ENCODE data around the gene UVSSA.
"Not testable (repeated sequence)": the region's sequence is repeated elsewhere in the genome, so short reads cannot be mapped to it uniquely, and the experiment has no call there.

The UVSSA gene

DNA sequence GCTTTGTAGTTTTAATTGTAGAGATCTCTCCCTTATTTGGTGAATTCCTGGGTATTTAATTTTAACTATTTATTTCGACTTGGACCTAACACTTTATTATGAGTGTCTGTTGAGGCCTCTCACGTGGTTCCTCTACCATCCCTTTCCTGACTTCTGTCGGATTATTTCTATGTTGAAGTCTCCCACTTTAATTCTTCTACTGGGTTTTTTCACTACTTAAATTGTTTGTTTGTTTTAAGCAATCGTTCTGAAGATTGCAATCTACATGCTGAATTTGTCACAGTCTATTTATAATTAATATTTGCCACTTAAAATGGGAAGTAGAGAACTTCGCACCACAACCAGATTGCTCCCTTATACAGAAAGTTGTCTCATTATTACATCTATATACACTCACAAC lies 80.0 kb downstream of the UVSSA start:
- Histone ChIP-seq H3K9me3 (ENCODE audit: low read length) (no peaks in the 10 kb centered on the region), H3K36me3 (ENCODE audit: insufficient read depth, low read length) (no peaks in the 10 kb centered on the region), H3K9ac (ENCODE audit: low read length) (no peak overlapping the region), H3K4me3 (ENCODE audit: low read depth in 1 of 2, low read length in 2 of 2) (no peak overlapping the region), H3K27me3 (ENCODE audit: control insufficient read depth in 1 of 2, insufficient read depth in 2 of 2, low read length in 2 of 2) (peaks cover 0 to 5% of the 10 kb centered on the region in 2 donors), H3K27ac (ENCODE audit: low read depth, low read length) (no peak overlapping the region), H3K4me1 (ENCODE audit: insufficient read depth, low read length) (no peaks in the 10 kb centered on the region)

DNA sequence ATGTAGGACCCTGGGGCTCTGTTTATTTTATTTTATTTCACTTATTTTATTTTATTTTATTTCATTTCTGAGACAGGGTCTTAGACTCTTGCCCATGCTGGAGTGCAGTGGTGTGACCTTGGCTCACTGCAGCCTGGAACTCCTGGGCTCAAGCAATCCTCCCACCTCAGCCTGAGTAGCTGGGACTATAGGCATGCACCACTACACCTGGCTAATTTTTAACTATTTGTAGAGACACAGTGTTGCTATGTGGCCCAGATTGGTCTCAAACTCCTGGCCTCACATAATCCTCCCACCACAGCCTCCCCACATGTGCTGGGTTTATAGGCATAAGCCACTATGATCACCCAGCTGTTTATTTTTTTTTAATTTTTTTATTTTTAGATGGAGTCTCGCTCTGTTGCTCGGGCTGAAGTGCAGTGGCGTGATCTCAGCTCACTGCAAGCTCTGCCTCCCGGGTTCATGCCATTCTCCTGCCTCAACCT lies 96.7 kb downstream of the UVSSA start:
- H3K9ac ChIP-seq (ENCODE audit: low read length); H3K4me3 ChIP-seq (ENCODE audit: low read depth in 1 of 2, low read length in 2 of 2); H3K4me1 ChIP-seq (ENCODE audit: insufficient read depth, low read length); H3K27me3 ChIP-seq (ENCODE audit: control insufficient read depth in 1 of 2, insufficient read depth in 2 of 2, low read length in 2 of 2); H3K36me3 ChIP-seq (ENCODE audit: insufficient read depth, low read length); H3K27ac ChIP-seq (ENCODE audit: low read depth, low read length); H3K9me3 ChIP-seq (ENCODE audit: low read length): not testable (repeated sequence)
